GM18861 (cell line): ENCODE results near the gene GUCY1B1.

Source experiments
- ATAC-seq: cut with Tn5 transposase; IDR thresholded peaks from one replicate; pipeline ENCODE4 v1.9.1; 2021; ENCODE audit not compliant: unreplicated experiment

GUCY1B1 gene

GRCh38 chr4:155799116-155799793 is 40.4 kb downstream of the GUCY1B1 start:
- no peak for ATAC-seq

- ATAC-seq, result no peak
Observed at GRCh38 chr4:155799794-155800123, 40.9 kb downstream of the GUCY1B1 start.

GRCh38 chr4:155800685-155801343 is 42.0 kb downstream of the GUCY1B1 start:
- ATAC-seq, result no peak

GRCh38 chr4:155802190-155802959 is 43.6 kb downstream of the GUCY1B1 start:
- ATAC-seq, result no peak

- ATAC-seq, result no peak
Observed at GRCh38 chr4:155805016-155805415, 46.2 kb downstream of the GUCY1B1 start.

- no peak for ATAC-seq
Observed at GRCh38 chr4:155807021-155807420, 48.2 kb downstream of the GUCY1B1 start.

- ATAC-seq, result peak; percentile 99
Observed at GRCh38 chr4:155809835-155810234, 51.0 kb downstream of the GUCY1B1 start.

- no peak for ATAC-seq
Observed at GRCh38 chr4:155811083-155811482, 52.3 kb downstream of the GUCY1B1 start.

- no peak for ATAC-seq
Observed at GRCh38 chr4:155818639-155819038, 59.8 kb downstream of the GUCY1B1 start.

GRCh38 chr4:155819066-155819465 is 60.2 kb downstream of the GUCY1B1 start:
- ATAC-seq, result no peak

GRCh38 chr4:155820887-155821518 is 62.2 kb downstream of the GUCY1B1 start:
- ATAC-seq, result no peak

- peak; percentile 62 for ATAC-seq
Observed at GRCh38 chr4:155822572-155822971, 63.8 kb downstream of the GUCY1B1 start.

GRCh38 chr4:155828628-155829027 is 69.8 kb downstream of the GUCY1B1 start:
- no peak for ATAC-seq

GRCh38 chr4:155832664-155833063 is 73.8 kb downstream of the GUCY1B1 start:
- no peak for ATAC-seq

- peak; percentile 54 for ATAC-seq
Observed at GRCh38 chr4:155837203-155837796, 78.5 kb downstream of the GUCY1B1 start.

- ATAC-seq, result no peak
Observed at GRCh38 chr4:155842080-155842479, 83.3 kb downstream of the GUCY1B1 start.

GRCh38 chr4:155846929-155847328 is 88.1 kb downstream of the GUCY1B1 start:
- no peak for ATAC-seq

GRCh38 chr4:155849042-155849441 is 90.2 kb downstream of the GUCY1B1 start:
- no peak for ATAC-seq

GRCh38 chr4:155853189-155853588 is 94.4 kb downstream of the GUCY1B1 start:
- ATAC-seq, result no peak

- no peak for ATAC-seq
Observed at GRCh38 chr4:155854582-155855226, 95.9 kb downstream of the GUCY1B1 start.

GRCh38 chr4:155855897-155856296 is 97.1 kb downstream of the GUCY1B1 start:
- no peak for ATAC-seq
